ENCODE measurements around the gene MADCAM1. TPM values are rescaled to one million over a fixed set of nuclear protein-coding genes. Genes with fewer than 3 reads are reported as not detected.

MADCAM1 gene
- total and polyA plus RNA-seq, 10 of the 15 experiments (the other 5 are each of a cell fraction or from before 2014, with no cell fraction given): 0.06 to 0.32 (median 0.31) TPM; not detected in 5

- no peak for ATAC-seq
- CTCF ChIA-PET: no interaction called here
Observed at GRCh38 chr19:513368-514165, 17.3 kb downstream of the MADCAM1 start.

More at GRCh38 chr19:513368-514165, 17.3 kb downstream of the MADCAM1 start:
- TF ChIP-seq ATF2 (IDR thresholded peaks at IDR 0.05; ENCODE audit: low read length) (no peak), POLR2A (IDR thresholded peaks at IDR 0.05; ENCODE audit: low read depth, low read length) (0 out of 2 replicates have a peak, but pooled peaks have one; percentile 12), SMARCA5 (IDR thresholded peaks at IDR 0.05) (peak; percentile 42; the same call in 1 of the 2 replicates), CHD4 (IDR thresholded peaks at IDR 0.05) (peak; percentile 68; the same call in 1 of the 2 replicates), SMC3 (IDR thresholded peaks at IDR 0.05; ENCODE audit: borderline replicate concordance, low read length) (no peak), TBL1XR1 (IDR thresholded peaks at IDR 0.05; ENCODE audit: low read depth, low read length) (no peak), TARDBP (IDR thresholded peaks at IDR 0.05; ENCODE audit: borderline replicate concordance) (no peak)
- H3K4me1 ChIP-seq (ENCODE audit: control insufficient read depth, insufficient read depth, low read length): peaks cover 11% of the 10 kb centered on the region
- BruUV-seq (replicated peaks): no TSS peak
- no peaks in the 10 kb centered on the region for H3K9me3 ChIP-seq (replicated peaks; ENCODE audit: control insufficient read depth, insufficient read depth, low read length)
- no peak overlapping the region for H3K4me3 ChIP-seq
- 91% methylated on average over 10 of the region's 10 CpGs for WGBS (ENCODE audit: insufficient coverage, insufficient replicate concordance, low lambda C conversion rate, missing lambda C conversion rate)
- H3K27ac ChIP-seq (ENCODE audit: control insufficient read depth, insufficient read depth): no peak overlapping the region
- in situ Hi-C loops (cut with MboI): no loop called here
- DNase-seq (ENCODE audit: low read depth, low spot score) (no peak), FAIRE-seq (no peak)
- no peak overlapping the region for H2AFZ ChIP-seq (ENCODE audit: control insufficient read depth, low read depth, low read length)
- no peaks in the 10 kb centered on the region for H3K27me3 ChIP-seq (replicated peaks in 1 of 2; ENCODE audit: control insufficient read depth in 2 of 2, insufficient read depth in 2 of 2, low read length in 1 of 2)
- intact Hi-C loops (cut with micrococcal nuclease; ENCODE audit: unreplicated experiment): no loop called here
- no peak overlapping the region for H3K9ac ChIP-seq (ENCODE audit: control insufficient read depth, insufficient read depth, low read length)
- ChIA-PET RAD21 (ENCODE audit: unreplicated experiment) (no interaction called here), POLR2A (interaction anchor here (0.6 kb wide), 1 partner anchor 215 kb away, joined by 3 read pairs; no protein-coding TSS in a partner anchor), SMC1A (ENCODE audit: uncharacterized antibody, unreplicated experiment) (no interaction called here)
- no peaks in the 10 kb centered on the region; the same call in 1 of the 2 replicates for H4K20me1 ChIP-seq (ENCODE audit: control insufficient read depth, insufficient read depth)
- no peak overlapping the region for H3K4me2 ChIP-seq (ENCODE audit: control insufficient read depth, insufficient read depth)
- H3K79me2 ChIP-seq (ENCODE audit: control insufficient read depth, insufficient read depth, low read length): no peaks in the 10 kb centered on the region
- no peaks in the 10 kb centered on the region for H3K36me3 ChIP-seq (ENCODE audit: control insufficient read depth in 2 of 2, insufficient read depth in 2 of 2, low read length in 1 of 2)
